Neural cell (in vitro differentiated cells): ENCODE data around the gene SLC44A2.

Source experiments
- CTCF ChIP-seq: fragments of 450-650 bp; IDR thresholded peaks from 2 replicates; pipeline ENCODE4 v1.5.1; 2014; ENCODE audit warnings: antibody characterized with exemption, mild to moderate bottlenecking, moderate library complexity; ENCODE audit not compliant: poor library complexity, severe bottlenecking
- REST ChIP-seq: IDR thresholded peaks from 2 replicates; pipeline ENCODE4 v1.6.1; 2012; ENCODE audit warnings: borderline replicate concordance

GRCh38 chr19:10634963-10635362 lies 9.6 kb downstream of the SLC44A2 start:
- TF ChIP-seq REST (no peak), CTCF (no peak)
